Stomach (tissue), 4 donors: Measurements from ENCODE around the gene ARHGAP1.

ENCODE experiments used
- EP300 ChIP-seq: sonication (generic); formaldehyde crosslinking; IDR thresholded peaks from one replicate; pipeline ENCODE4 v1.6.1; 2017; ENCODE audit warnings: antibody characterized with exemption
- POLR2A ChIP-seq, 4 donors: fragments of 450-650 bp; IDR thresholded peaks; one replicate each; pipeline ENCODE4 v1.6.1; 2016; ENCODE audit warnings: antibody characterized with exemption in 4 of 4, control low read depth in 2 of 4, mild to moderate bottlenecking in 1 of 4, moderate library complexity in 1 of 4
- POLR2AphosphoS5 ChIP-seq, 3 donors: sonication (generic); formaldehyde crosslinking; IDR thresholded peaks; one replicate each; pipeline ENCODE4 v1.6.1; 2016; ENCODE audit warnings: antibody characterized with exemption in 3 of 3

- TF ChIP-seq POLR2AphosphoS5 (IDR thresholded peaks at IDR 0.05) (no peak), EP300 (no peak), POLR2A (IDR thresholded peaks at IDR 0.05) (no peak)
Observed at GRCh38 chr11:46643531-46643930, 56.9 kb downstream of the ARHGAP1 start.
